ENCODE results near the gene ATG4D. TPM values are rescaled to one million over a fixed set of nuclear protein-coding genes. Genes with fewer than 3 reads are reported as not detected.
A peak's percentile ranks its signal among the peaks of the same experiment; 100 is the strongest.

ATG4D gene
- total and polyA plus RNA-seq, 8 donors, result 19.3 to 27.4 (median 23.1) TPM

DNA sequence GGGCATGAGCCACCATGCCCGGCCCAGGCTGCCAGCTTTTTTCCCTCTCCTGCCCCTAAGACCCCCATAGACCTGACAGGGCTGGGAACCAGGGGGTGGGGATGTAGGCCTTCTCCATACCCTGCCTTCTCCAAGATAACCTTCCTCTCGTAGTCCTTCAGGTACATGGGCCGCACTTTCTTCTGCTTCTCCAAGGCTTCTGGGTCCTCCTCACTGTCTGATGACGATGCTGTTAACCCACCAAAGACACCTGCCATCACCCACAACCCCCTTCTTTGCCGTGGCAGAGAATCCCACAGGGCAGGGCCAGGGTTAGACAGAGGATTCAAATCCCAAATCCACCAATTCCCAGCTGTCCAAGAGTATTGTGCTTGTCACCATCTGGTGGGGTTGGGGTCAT is 18.9 kb downstream of the ATG4D start:
- Histone ChIP-seq H3K4me1 (peaks cover 6 to 33% of the 10 kb centered on the region in 2 donors), H3K9me3 (no peaks in the 10 kb centered on the region), H3K27me3 (no peaks in the 10 kb centered on the region), H3K36me3 (peaks cover 0 to 50% of the 10 kb centered on the region in 2 donors), H3K27ac (no peak overlapping the region), H3K4me3 (no peak overlapping the region)
- intact Hi-C loops (cut with DNase I), result no loop called here
- TF ChIP-seq, protein P1, sequence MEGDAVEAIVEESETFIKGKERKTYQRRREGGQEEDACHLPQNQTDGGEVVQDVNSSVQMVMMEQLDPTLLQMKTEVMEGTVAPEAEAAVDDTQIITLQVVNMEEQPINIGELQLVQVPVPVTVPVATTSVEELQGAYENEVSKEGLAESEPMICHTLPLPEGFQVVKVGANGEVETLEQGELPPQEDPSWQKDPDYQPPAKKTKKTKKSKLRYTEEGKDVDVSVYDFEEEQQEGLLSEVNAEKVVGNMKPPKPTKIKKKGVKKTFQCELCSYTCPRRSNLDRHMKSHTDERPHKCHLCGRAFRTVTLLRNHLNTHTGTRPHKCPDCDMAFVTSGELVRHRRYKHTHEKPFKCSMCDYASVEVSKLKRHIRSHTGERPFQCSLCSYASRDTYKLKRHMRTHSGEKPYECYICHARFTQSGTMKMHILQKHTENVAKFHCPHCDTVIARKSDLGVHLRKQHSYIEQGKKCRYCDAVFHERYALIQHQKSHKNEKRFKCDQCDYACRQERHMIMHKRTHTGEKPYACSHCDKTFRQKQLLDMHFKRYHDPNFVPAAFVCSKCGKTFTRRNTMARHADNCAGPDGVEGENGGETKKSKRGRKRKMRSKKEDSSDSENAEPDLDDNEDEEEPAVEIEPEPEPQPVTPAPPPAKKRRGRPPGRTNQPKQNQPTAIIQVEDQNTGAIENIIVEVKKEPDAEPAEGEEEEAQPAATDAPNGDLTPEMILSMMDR (IDR thresholded peaks at IDR 0.05), result no peak
- no peak for DNase-seq
- no peak for ATAC-seq

- Histone ChIP-seq H3K27ac (peak overlapping the region; percentile 70 to 92), H3K4me1 (peaks cover 10 to 53% of the 10 kb centered on the region in 2 donors), H3K27me3 (no peaks in the 10 kb centered on the region), H3K4me3 (peak overlapping the region; percentile 79 to 94), H3K9me3 (no peaks in the 10 kb centered on the region), H3K36me3 (peaks cover 0 to 26% of the 10 kb centered on the region in 2 donors)
- intact Hi-C loops (cut with DNase I), result no loop called here
- peak in 1 of 4 donors; percentile 53 for DNase-seq
- TF ChIP-seq, protein P1 (IDR thresholded peaks at IDR 0.05), result no peak
- ATAC-seq, result peak; percentile 4
Observed at GRCh38 chr19:10565028-10565566, 21.4 kb downstream of the ATG4D start.

- DNase-seq, result peak; percentile 94 to 99 (median 99)
- peaks cover 10 to 54% of the 10 kb centered on the region in 2 donors for H3K4me1 ChIP-seq
- H3K27me3 ChIP-seq, result no peaks in the 10 kb centered on the region
- H3K9me3 ChIP-seq, result no peaks in the 10 kb centered on the region
- ATAC-seq, result peak; percentile 84
- intact Hi-C loops (cut with DNase I), result no loop called here
- H3K4me3 ChIP-seq, result peak within 1 kb of the TSS; percentile 79 to 94
- TF ChIP-seq, protein P1 (IDR thresholded peaks at IDR 0.05), result peak; percentile 11 to 55
- H3K36me3 ChIP-seq, result peaks cover 0 to 19% of the 10 kb centered on the region in 2 donors
- H3K27ac ChIP-seq, result peak within 1 kb of the TSS; percentile 70 to 92
Observed at GRCh38 chr19:10565567-10566407, 22.1 kb downstream of the ATG4D start, which contains the start of gene KRI1. Gene KRI1, minus strand, starts transcription at chr19:10566010. Its CDS starts 11 bp downstream, at chr19:10565999.

DNA sequence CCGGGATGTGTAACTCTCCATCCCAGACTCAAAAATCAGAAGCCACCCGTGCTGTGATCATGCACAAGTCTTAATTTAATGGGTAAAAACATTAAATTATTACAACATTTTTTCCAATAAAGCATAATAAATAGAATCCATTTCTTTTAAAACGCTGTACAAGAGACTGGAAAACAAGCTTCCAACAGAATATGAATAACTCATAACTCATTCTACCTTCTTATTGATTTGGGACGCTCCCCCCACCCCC is 22.6 kb downstream of the ATG4D start:
- TF ChIP-seq, protein P1 (IDR thresholded peaks at IDR 0.05), result no peak
- Histone ChIP-seq H3K4me3 (peak overlapping the region; percentile 79 to 94), H3K27me3 (no peaks in the 10 kb centered on the region), H3K9me3 (no peaks in the 10 kb centered on the region), H3K36me3 (peaks cover 0 to 14% of the 10 kb centered on the region in 2 donors), H3K27ac (peak overlapping the region; percentile 70 to 92), H3K4me1 (peaks cover 10 to 54% of the 10 kb centered on the region in 2 donors)
- no peak for ATAC-seq
- intact Hi-C loops (cut with DNase I), result no loop called here
- no peak for DNase-seq

DNA sequence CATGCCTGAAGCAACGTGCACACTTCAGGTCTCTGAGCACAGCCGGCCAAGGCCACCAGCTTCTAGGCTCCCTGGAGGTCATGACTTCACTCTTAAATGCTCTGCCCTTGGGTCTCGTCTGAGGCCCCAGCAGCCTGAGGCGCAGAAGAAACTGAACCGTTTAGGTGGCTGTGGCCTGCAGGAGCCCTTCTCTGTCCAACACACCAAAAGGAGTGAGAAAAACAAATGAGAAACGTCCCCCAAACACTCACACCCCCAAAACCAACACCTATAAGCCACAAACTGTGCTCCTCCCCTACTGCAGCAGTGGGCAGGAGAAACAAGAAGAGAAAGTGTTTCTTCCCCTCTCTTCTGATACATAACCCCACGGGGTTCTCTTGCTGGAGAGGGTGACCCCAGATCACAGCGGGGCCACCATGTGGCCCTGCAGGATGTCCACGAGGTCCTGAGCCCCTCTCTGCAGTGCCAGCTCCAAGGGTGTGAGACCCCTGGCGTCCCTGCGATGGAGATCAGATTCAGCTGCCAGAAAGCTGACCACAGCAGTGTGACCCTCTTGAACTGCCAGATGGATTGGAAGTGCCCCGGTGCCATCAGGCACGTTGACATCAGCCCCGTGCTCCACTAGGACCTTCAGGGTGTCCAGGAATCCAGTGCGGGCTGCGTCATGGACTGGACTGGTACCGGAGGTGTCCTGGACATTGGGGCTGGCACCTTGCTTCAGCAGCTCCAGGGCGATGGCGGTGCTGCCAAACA is 23.1 kb downstream of the ATG4D start:
- ATAC-seq, result no peak
- Histone ChIP-seq H3K27me3 (no peaks in the 10 kb centered on the region), H3K27ac (peak overlapping the region; percentile 70 to 92), H3K4me1 (peaks cover 10 to 57% of the 10 kb centered on the region in 2 donors), H3K4me3 (peak overlapping the region in 1 of 2 donors; percentile 94), H3K36me3 (peaks cover 0 to 9% of the 10 kb centered on the region in 2 donors), H3K9me3 (no peaks in the 10 kb centered on the region)
- intact Hi-C loops (cut with DNase I), result no loop called here
- DNase-seq, result no peak
- TF ChIP-seq, protein P1 (IDR thresholded peaks at IDR 0.05), result no peak

Data from left lung (tissue), 10 donors.